Epithelial cell of proximal tubule (primary cell): ENCODE measurements around the gene ASH1L. TPM values are rescaled to one million over a fixed set of nuclear protein-coding genes. Genes with fewer than 3 reads are reported as not detected.
A peak's percentile ranks its signal among the peaks of the same experiment; 100 is the strongest.

Experiments
- DNase-seq: peaks from one replicate; pipeline ENCODE4 v3.0.0-alpha.2; 2011; ENCODE audit warnings: low read depth
- H3K4me3 ChIP-seq: 2 replicates; pipeline ENCODE4 v1.5.1; 2011; ENCODE audit warnings: low read depth, mild to moderate bottlenecking, low read length
- total RNA-seq: library from RNA; depleted of rRNA; stranded (reverse); fragments of >200 nt; gene quantifications from 2 replicates; pipeline ENCODE4 v1.2.3, GENCODE V29; 2015
- TF ChIP-seq, protein P1 (sequence below): conservative IDR thresholded peaks from 2 replicates; pipeline ENCODE4 v1.5.1; 2012; ENCODE audit warnings: low read depth, mild to moderate bottlenecking, low read length

ASH1L gene
- total RNA-seq, 1 donor from 2014 or later, result 13.4 TPM

DNA sequence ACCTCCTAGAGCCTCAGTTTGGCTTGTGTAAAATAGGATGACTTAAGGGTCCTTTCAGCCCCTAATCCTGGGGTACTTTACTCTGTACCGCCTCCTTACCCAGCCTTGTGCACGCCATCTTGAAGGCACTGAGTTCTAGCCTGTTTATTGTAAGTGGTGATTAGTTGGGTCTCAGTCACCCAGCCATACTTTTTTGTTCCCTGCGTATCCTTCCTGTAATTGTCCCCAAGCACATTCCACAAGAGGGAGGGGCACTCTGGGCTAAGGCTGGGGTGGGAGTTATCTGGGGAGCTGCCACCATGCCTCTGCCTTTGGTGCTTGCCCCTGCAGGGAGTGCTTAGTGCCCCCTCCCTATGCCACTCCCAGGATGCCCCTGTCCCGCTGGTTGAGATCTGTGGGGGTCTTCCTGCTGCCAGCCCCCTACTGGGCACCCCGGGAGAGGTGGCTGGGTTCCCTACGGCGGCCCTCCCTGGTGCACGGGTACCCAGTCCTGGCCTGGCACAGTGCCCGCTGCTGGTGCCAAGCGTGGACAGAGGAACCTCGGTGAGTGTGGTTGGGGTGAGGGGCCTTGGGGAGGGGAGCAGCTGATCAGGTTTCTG lies 253.1 kb downstream of the ASH1L start:
- TF ChIP-seq, protein P1, sequence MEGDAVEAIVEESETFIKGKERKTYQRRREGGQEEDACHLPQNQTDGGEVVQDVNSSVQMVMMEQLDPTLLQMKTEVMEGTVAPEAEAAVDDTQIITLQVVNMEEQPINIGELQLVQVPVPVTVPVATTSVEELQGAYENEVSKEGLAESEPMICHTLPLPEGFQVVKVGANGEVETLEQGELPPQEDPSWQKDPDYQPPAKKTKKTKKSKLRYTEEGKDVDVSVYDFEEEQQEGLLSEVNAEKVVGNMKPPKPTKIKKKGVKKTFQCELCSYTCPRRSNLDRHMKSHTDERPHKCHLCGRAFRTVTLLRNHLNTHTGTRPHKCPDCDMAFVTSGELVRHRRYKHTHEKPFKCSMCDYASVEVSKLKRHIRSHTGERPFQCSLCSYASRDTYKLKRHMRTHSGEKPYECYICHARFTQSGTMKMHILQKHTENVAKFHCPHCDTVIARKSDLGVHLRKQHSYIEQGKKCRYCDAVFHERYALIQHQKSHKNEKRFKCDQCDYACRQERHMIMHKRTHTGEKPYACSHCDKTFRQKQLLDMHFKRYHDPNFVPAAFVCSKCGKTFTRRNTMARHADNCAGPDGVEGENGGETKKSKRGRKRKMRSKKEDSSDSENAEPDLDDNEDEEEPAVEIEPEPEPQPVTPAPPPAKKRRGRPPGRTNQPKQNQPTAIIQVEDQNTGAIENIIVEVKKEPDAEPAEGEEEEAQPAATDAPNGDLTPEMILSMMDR, result no peak
- peak overlapping the region; percentile 100 for H3K4me3 ChIP-seq
- DNase-seq, result no peak

DNA sequence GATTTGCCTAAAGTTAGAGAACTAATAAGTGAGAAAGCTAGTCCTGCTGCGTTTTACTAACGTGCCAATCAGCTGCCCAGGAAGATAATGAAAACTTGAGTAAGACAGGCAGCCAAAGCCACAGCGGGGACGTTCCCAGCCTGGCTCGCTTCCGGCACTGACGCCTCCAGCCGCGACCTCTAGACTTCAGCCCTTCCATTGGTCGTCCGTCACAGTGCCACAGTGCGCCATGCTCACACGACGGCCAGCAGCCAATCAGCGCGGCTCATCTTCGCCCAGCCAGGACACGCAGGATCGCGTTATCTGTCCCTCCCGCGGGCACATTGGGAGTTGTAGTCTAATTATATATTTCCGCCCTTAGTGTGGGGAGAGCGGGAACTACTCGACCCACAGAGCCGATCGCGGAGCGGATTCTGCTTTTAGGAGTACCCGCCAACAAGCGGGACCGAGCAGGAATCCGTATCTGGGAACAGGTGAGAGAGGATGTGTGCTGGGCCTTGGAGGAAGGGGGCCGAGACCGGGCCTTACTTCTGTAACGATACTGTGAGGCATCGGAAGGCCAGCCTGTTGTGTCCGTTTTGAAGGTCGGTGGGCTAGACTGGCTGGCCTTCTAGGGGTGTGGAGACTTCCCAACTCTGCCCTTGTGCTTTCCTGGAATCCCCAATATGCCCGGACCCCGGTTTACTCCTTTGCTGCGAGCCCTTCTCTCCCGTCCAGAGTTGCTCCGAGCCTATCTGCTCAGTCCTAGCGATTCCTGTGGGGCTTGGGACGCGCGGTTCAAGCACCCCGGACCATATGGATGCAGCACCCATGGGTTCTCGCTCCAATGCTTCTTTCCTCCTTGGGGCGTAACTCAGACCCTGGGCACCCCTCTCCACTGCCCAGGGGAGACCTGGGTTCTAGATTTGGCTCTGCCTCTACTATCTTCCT lies 253.8 kb downstream of the ASH1L start, which contains the start of gene FDPS:
FDPS (plus strand) TSS at position 374 of the 930 bp plus-strand sequence. CDS start 924 bp downstream, outside the sequence.
- H3K4me3 ChIP-seq, result peak within 1 kb of the TSS; percentile 100
- TF ChIP-seq, protein P1, result no peak

DNA sequence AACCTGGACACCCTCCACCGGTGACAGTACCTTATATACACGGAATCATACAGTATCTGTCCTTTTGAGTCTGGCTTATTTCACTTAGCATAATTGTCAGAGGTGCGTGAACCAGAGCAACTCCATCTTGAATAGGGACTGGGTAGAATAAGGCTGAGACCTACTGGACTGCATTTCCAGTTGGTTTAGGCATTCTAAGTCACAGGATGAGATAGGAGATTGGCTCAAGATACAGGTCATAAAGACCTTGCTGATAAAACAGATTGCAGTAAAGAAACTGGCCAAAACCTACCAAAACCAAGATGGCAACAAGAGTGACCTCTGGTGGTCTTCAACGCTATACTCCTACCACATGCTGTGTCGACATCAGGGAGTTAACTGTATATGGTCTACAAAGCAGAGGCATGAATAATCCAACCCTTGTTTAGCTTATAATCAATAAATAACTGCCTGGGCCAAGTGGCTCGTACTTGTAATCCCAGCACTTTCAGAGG lies 255.3 kb downstream of the ASH1L start:
- DNase-seq, result no peak
- TF ChIP-seq, protein P1, result peak; percentile 57
- no peak overlapping the region for H3K4me3 ChIP-seq

More for the DNA sequence above, 253.8 kb downstream of the ASH1L start, which contains the start of gene FDPS:
- DNase-seq, result peak; percentile 89

DNA sequence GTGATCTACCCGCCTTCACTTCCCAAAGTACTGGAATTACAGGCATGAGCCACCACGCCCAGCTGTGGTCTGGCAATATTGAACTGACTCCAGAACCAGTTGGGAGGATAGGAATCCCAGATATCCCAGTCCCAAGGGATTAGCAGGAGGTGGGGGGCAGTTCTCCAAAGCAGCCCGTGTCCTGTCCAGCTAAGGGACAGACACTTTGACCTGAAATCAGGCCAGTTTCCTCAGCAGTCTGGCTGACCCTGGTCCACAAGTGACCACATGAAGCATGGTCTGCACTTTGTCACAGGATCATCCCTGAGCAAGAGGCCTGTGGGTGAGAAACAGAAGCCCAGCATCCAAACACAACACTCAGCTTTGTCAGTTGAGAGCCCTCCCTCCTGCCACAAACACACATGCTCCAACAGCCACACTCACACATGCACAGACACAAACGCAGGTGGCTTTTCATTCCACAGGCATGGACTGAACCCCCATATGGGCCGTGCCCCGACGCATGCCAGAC lies 256.7 kb downstream of the ASH1L start:
- no peak overlapping the region for H3K4me3 ChIP-seq
- TF ChIP-seq, protein P1, result no peak
- DNase-seq, result no peak

DNA sequence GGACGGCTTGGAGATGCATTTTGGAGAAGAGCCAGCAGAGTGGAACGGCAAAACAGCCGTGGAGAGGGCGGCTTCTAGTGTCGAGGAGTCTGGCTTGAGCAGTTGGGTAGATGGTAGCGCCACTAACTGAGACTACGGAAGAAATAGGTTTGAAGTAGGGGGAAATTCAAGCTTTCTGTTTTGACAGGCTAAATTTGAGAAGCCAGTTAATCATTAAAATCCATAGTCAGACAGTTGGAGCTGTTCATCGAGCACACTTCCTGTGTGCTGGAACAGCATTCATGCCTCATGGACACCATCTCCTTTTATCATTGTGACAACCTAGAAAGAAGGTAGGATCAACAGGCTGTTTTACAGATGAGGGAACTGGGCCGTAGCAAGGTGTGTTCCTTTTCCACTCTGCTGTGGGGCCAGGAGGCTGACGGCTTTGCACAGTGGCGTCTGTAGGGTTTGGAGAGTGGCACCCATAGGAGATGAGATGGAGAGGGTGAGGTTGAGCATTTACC lies 258.0 kb downstream of the ASH1L start:
- H3K4me3 ChIP-seq, result peak overlapping the region; percentile 30
- TF ChIP-seq, protein P1, result no peak
- DNase-seq, result no peak

DNA sequence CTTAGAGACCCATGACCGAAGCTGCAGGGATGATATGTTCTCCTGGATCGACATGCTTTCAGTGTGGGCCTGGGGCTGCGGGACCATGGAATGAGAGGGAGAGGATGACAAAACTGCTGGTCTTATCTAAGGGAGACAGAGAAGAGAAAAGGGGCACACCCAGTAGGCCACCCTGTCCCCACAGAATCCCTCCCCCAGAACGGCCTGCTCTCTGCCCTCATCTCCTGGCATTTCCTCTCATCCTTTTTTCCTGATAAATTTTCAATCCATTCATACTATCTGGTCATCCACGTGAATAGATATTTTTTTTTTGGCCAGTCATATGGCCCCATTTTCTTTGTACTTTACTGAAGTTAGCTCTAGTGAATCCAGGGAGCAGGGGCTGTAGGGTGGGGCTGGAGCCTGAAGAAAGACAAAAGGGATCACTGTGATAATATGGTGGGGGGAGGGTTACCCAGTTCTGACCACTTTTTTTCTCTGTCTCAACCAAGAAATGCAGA lies 261.2 kb downstream of the ASH1L start, which contains the start of gene PKLR:
PKLR (minus strand) TSS at position 97 of the 500 bp plus-strand sequence; CDS start at position 54, 43 bp downstream.
- TF ChIP-seq, protein P1, result no peak

More for the DNA sequence above, 261.2 kb downstream of the ASH1L start, which contains the start of gene PKLR:
- DNase-seq, result no peak
- no peak within 1 kb of the TSS for H3K4me3 ChIP-seq
